Measurements from ENCODE around the gene KIF13A.

DNA sequence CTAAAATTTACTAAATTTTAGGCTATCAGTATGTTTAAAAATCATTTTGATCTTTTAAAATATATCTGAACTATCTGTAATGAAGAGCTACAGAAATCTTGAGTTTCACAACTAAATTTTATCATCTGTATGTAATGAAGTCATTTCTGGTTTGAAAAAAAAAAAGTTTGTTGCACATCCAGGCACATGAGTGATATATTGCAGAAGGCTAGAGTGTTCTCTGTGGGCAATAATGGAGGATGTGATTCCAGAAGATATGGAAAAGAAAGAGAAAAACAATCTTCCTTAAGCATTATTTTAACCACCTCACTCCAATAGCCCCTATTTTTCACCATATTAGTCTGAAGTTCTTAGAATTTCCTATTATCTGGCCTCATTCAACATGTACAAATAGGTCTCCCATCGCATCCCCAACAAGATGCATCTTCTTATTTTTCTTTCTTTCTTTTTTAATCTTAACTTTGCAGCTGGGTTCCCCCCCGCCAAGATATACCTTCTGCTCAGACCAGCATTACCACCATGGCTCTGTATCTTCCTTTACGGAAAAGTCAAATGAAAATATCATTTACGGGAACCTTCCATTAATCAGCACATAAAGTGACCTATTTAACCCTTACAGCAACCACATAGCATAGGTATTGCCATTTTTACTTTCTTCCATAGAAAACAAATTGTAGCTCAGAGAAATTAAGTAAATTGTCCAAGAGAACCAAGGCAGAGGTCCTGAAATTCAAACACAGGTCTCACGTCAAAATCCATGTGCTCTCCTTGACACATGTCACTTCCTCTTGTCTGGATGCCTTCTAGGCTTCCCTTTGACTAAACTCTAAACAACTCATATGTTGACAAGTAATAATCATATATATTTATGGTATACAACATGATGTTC is 116.9 kb downstream of the KIF13A start:
- TF ChIP-seq POLR2A (IDR thresholded peaks at IDR 0.05; ENCODE audit: low read depth): no peak
- TF ChIP-seq, protein P1, sequence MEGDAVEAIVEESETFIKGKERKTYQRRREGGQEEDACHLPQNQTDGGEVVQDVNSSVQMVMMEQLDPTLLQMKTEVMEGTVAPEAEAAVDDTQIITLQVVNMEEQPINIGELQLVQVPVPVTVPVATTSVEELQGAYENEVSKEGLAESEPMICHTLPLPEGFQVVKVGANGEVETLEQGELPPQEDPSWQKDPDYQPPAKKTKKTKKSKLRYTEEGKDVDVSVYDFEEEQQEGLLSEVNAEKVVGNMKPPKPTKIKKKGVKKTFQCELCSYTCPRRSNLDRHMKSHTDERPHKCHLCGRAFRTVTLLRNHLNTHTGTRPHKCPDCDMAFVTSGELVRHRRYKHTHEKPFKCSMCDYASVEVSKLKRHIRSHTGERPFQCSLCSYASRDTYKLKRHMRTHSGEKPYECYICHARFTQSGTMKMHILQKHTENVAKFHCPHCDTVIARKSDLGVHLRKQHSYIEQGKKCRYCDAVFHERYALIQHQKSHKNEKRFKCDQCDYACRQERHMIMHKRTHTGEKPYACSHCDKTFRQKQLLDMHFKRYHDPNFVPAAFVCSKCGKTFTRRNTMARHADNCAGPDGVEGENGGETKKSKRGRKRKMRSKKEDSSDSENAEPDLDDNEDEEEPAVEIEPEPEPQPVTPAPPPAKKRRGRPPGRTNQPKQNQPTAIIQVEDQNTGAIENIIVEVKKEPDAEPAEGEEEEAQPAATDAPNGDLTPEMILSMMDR (IDR thresholded peaks at IDR 0.05): no peak
- no peak for TF ChIP-seq POLR2AphosphoS5 (IDR thresholded peaks at IDR 0.05)
